ENCODE measurements around the gene RNU5B-1.

RNU5B-1 gene

GRCh38 chr15:65289261-65289854 is 15.1 kb upstream of the RNU5B-1 start:
- DNase-seq, result no peak

- DNase-seq, result no peak
Observed at GRCh38 chr15:65290228-65290627, 14.2 kb upstream of the RNU5B-1 start.

DNA sequence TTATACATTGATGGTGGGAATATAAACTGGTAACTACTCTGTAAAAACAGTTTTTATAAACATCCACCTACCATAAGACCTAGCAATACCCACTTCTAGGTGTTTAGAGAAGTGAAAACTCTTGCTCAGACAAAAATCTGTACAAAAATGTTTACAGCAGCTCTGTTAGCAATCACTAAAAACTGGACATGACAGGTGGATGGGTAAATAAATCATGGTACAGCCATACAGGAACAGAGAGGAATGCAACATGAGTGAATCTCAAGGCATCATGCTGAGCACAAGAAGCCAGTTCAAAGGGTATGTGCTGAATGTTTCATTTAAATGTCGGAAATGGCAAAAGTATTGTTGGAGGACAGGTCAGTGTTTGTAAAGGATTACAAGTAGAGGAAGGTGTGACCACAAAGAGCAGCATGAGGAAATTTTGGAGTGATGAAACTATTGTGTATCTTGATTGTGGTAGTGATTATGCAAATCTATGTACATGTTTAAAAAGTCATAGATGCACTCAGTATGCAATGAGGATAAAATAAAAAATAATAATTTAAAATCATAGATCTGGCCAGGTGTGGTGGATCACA is 11.4 kb upstream of the RNU5B-1 start:
- DNase-seq, result no peak

DNA sequence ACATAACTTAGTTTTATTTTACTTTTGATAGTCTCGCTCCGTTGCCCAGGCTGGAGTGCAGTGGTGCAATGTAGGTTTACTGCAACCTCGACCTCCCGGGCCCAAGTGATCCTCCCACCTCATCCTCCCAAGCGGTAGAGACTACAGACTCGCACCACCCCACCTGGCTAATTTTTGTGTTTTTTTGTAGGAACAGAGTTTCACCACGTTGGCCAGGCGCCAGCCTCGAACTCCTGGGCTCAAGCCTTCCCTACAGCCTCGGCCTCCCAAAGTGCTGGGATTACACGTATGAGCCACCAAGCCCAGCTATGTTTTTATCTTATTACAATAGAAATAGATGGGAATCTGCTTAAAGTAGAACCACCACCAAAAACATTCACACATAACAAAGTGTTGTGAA is 5.7 kb upstream of the RNU5B-1 start:
- no peak for DNase-seq

DNA sequence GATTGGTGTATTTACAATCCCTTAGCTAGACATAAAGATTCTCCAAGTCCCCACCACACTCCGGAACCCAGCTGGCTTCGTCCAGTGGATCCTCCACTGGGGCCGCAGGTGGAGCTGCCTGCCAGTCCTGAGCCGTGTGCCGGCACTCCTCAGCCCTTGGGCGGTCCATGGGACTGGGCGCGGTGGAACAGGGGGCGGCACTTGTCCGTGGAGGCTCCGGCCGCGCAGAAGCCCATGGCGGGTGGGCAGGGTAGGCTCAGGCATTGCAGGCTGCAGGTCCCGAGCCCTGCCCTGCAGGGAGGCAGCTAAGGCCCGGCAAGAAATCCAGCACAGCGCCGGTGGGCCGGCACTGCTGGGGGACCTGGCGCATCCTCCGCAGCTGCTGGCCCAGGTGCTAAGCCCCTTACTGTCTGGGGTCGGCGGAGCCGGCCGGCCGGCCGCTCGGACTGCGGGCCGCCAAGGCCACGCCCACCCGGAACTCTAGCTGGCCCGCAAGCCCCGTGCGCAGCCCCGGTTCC is 3.5 kb upstream of the RNU5B-1 start:
- DNase-seq, result no peak

DNA sequence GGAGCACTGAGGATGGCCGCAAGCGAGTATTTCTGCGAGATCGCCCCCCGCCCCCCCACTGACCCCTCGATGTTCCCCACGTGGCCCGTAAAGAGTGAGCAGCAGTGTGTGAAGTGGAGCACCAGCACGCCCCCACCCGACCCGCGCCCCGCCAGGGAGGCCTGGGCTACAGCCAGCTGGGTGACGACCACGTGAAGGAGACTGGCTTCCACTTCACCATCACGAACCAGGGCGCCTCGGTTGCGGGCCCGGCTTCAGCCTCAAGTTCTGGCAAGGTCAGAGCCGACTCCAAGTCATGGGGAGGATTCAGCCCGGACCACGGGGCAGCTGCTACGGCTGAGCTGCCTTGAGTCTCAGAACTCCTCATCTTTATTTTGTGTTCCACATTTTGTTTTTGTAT is 2.4 kb upstream of the RNU5B-1 start:
- DNase-seq, result no peak

GRCh38 chr15:65303687-65304380 is 643 bp upstream of the RNU5B-1 start:
- peak; percentile 73 for DNase-seq

- DNase-seq, result no peak
Observed at GRCh38 chr15:65305150-65305758, 777 bp downstream of the RNU5B-1 start.

GRCh38 chr15:65305776-65306175 is 1.3 kb downstream of the RNU5B-1 start:
- no peak for DNase-seq

- no peak for DNase-seq
Observed at GRCh38 chr15:65306551-65306950, 2.1 kb downstream of the RNU5B-1 start.

- no peak for DNase-seq
Observed at GRCh38 chr15:65307978-65308377, 3.5 kb downstream of the RNU5B-1 start.

DNA sequence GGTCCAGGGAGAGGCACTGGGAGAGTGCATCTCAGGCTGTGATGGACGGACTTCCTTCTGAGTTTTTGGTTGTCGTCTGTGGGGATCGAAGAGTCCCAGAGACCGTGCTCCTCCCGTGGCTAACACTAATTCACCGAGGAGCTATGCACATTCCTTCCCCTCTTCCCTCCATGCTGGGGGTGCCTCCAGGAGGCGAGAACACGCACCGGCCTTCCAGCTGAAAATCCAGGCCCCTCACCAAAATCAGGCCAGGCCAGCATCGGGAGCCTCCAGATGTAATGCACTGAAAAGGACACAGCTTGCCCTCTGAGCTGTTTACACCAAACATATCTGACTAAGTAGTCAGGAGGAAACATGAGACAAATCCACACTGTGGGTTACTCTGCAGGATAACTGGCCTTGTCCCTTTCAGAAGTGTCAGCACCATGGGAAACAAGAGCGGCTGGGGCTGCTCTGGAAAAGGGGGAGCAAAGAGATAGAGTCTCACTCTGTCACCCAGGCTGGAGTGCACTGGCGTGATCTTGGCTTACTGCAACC is 5.5 kb downstream of the RNU5B-1 start:
- no peak for DNase-seq

DNA sequence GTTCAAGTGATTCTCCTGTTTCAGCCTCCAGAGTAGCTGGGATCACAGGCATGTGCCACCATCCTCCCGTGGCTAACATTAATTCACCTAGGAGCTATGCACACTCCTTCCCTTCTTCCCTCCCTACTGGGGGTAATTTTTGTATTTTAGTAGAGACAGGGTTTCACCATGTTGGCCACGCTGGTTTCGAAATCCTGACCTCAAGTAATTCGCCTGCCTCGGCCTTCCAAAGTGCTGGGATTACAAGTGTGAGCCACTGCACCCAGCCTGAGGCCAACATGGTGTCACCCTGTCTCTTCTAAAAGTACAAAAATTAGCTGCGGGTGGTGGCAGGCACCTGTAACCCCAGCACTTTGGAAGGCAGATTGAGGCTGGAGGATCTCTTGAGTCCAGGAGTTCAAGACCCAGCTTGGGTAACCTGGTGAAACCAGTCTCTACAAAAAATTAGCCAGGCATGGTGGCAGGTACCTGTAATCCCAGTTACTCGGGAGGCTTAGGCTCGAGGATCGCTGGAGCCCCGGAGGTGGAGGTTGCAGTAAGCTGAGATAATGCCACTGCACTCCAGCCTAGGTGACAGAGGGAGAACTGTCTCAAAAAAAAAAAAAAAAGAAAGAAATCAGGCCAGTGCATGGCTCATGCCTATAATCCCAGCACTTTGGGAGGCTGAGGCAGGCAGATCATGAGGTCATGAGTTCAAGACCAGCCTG is 6.1 kb downstream of the RNU5B-1 start:
- DNase-seq, result no peak

- DNase-seq, result no peak
Observed at GRCh38 chr15:65311760-65312159, 7.3 kb downstream of the RNU5B-1 start.

DNA sequence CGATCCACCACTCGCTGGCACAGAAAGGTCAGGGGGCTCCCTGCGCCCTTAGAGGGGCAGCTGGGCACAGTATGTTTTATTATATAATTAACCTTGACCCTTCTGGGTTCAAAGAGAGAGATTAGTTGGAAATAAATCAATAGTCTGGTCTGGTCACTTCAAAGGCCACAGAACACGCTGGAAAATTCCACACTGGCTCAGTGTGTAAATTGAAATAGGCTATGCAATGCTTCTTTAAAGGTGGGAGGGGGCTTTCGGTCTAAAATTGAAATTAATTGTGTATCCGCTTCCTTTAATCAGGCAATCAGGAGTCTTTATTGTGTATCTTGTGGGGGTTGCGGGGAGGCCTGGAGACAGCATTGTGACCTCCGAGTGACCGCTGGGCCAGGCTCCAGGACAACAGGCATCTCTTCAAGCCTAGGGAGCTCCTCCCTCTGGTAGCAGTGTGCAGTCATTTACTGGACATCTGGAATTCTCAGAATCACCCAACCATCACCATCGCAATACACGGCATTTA is 8.0 kb downstream of the RNU5B-1 start:
- no peak for DNase-seq

- peak; percentile 64 for DNase-seq
Observed at GRCh38 chr15:65318870-65319356, 14.4 kb downstream of the RNU5B-1 start.

- DNase-seq, result no peak
Observed at GRCh38 chr15:65323071-65323511, 18.6 kb downstream of the RNU5B-1 start.

- peak; percentile 25 for DNase-seq
Observed at GRCh38 chr15:65326117-65326526, 21.6 kb downstream of the RNU5B-1 start.

GRCh38 chr15:65326818-65327217 is 22.3 kb downstream of the RNU5B-1 start:
- no peak for DNase-seq

- no peak for DNase-seq
Observed at GRCh38 chr15:65327651-65328393, 23.3 kb downstream of the RNU5B-1 start.

GRCh38 chr15:65328506-65329287 is 24.2 kb downstream of the RNU5B-1 start:
- DNase-seq, result no peak
